ENCODE measurements around the gene PCDHGA4. TPM values are rescaled to one million over a fixed set of nuclear protein-coding genes. Genes with fewer than 3 reads are reported as not detected.
"Not testable (repeated sequence)": the region's sequence is repeated elsewhere in the genome, so short reads cannot be mapped to it uniquely, and the experiment has no call there.

The PCDHGA4 gene
- total RNA-seq, 2 donors from 2014 or later, result not detected

GRCh38 chr5:141342773-141343172, 12.0 kb upstream of the PCDHGA4 start:
- H3K27ac Mint-ChIP-seq, result no peak overlapping the region
- H3K9me3 Mint-ChIP-seq, result peaks cover 42 to 46% of the 10 kb centered on the region in 2 donors
- peaks cover 63 to 78% of the 10 kb centered on the region in 2 donors for H3K36me3 Mint-ChIP-seq

GRCh38 chr5:141343242-141343952, 11.4 kb upstream of the PCDHGA4 start, which contains the start of gene PCDHGA3:
PCDHGA3 (plus strand) TSS chr5:141343829; CDS start chr5:141344034, 205 bp downstream.
- no peak for ATAC-seq
- DNase-seq (ENCODE audit: low spot score in 2 of 2), result peak in 1 of 2 donors; percentile 31
- H3K9me3 Mint-ChIP-seq, result peaks cover 37 to 39% of the 10 kb centered on the region in 2 donors
- peaks cover 58 to 72% of the 10 kb centered on the region in 2 donors for H3K36me3 Mint-ChIP-seq
- no peak within 1 kb of the TSS for H3K27ac Mint-ChIP-seq

More at GRCh38 chr5:141342773-141343172, 12.0 kb upstream of the PCDHGA4 start:
- ATAC-seq (no peak), DNase-seq (ENCODE audit: low spot score in 2 of 2) (no peak)

GRCh38 chr5:141343953-141344463, 10.8 kb upstream of the PCDHGA4 start:
- no peak for ATAC-seq
- Mint-ChIP-seq H3K36me3 (peaks cover 52 to 69% of the 10 kb centered on the region in 2 donors), H3K27ac (no peak overlapping the region), H3K9me3 (peaks cover 34 to 37% of the 10 kb centered on the region in 2 donors)
- no peak for DNase-seq (ENCODE audit: low spot score in 2 of 2)

- DNase-seq (ENCODE audit: low spot score in 2 of 2) (no peak), ATAC-seq (no peak)
- Mint-ChIP-seq H3K27ac (no peak overlapping the region), H3K9me3 (peaks cover 32 to 37% of the 10 kb centered on the region in 2 donors), H3K36me3 (peaks cover 47 to 66% of the 10 kb centered on the region in 2 donors)
Measured at GRCh38 chr5:141345327-141345726, 9.5 kb upstream of the PCDHGA4 start.

- Mint-ChIP-seq H3K36me3 (peaks cover 48 to 66% of the 10 kb centered on the region in 2 donors), H3K9me3 (peaks cover 30 to 35% of the 10 kb centered on the region in 2 donors)
- H3K27ac Mint-ChIP-seq; DNase-seq (ENCODE audit: low spot score in 2 of 2); ATAC-seq: not testable (repeated sequence)
Measured at GRCh38 chr5:141346017-141346416, 8.8 kb upstream of the PCDHGA4 start.

GRCh38 chr5:141349917-141350619, 4.8 kb upstream of the PCDHGA4 start, which contains the start of gene PCDHGB1:
PCDHGB1 (plus strand) TSS chr5:141350099; CDS start chr5:141350261, 162 bp downstream.
- DNase-seq (ENCODE audit: low spot score in 2 of 2) (no peak), ATAC-seq (no peak)
- Mint-ChIP-seq H3K9me3 (peaks cover 19 to 30% of the 10 kb centered on the region in 2 donors), H3K27ac (no peak within 1 kb of the TSS), H3K36me3 (peaks cover 36 to 59% of the 10 kb centered on the region in 2 donors)

GRCh38 chr5:141351591-141351990, 3.2 kb upstream of the PCDHGA4 start:
- H3K36me3 Mint-ChIP-seq, result peaks cover 28 to 61% of the 10 kb centered on the region in 2 donors
- peaks cover 14 to 33% of the 10 kb centered on the region in 2 donors for H3K9me3 Mint-ChIP-seq
- no peak overlapping the region for H3K27ac Mint-ChIP-seq
- no peak for DNase-seq (ENCODE audit: low spot score in 2 of 2)
- no peak for ATAC-seq

- H3K9me3 Mint-ChIP-seq, result peaks cover 10 to 29% of the 10 kb centered on the region in 2 donors
- H3K27ac Mint-ChIP-seq, result no peak overlapping the region
- H3K36me3 Mint-ChIP-seq, result peaks cover 29 to 67% of the 10 kb centered on the region in 2 donors
- ATAC-seq (no peak), DNase-seq (ENCODE audit: low spot score in 2 of 2) (no peak)
Measured at GRCh38 chr5:141355641-141356040, 820 bp downstream of the PCDHGA4 start.

GRCh38 chr5:141356133-141356532, 1.3 kb downstream of the PCDHGA4 start:
- Mint-ChIP-seq H3K36me3 (peaks cover 30 to 67% of the 10 kb centered on the region in 2 donors), H3K27ac (no peak overlapping the region), H3K9me3 (peaks cover 15 to 33% of the 10 kb centered on the region in 2 donors)
- ATAC-seq (no peak), DNase-seq (ENCODE audit: low spot score in 2 of 2) (no peak)

GRCh38 chr5:141356950-141357349, 2.1 kb downstream of the PCDHGA4 start:
- peaks cover 18 to 40% of the 10 kb centered on the region in 2 donors for H3K9me3 Mint-ChIP-seq
- DNase-seq (ENCODE audit: low spot score in 2 of 2), result no peak
- no peak for ATAC-seq
- H3K36me3 Mint-ChIP-seq, result peaks cover 36 to 68% of the 10 kb centered on the region in 2 donors
- H3K27ac Mint-ChIP-seq, result no peak overlapping the region

GRCh38 chr5:141359790-141360426, 5.1 kb downstream of the PCDHGA4 start, which contains the start of gene PCDHGB2:
PCDHGB2 (plus strand) TSS chr5:141359994; CDS start chr5:141360136, 142 bp downstream.
- Mint-ChIP-seq H3K9me3 (peaks cover 36 to 51% of the 10 kb centered on the region in 2 donors), H3K36me3 (peaks cover 49 to 77% of the 10 kb centered on the region in 2 donors), H3K27ac (peak within 1 kb of the TSS in 1 of 2 donors; percentile 24)
- ATAC-seq, result no peak
- no peak for DNase-seq (ENCODE audit: low spot score in 2 of 2)

GRCh38 chr5:141360685-141361084, 5.9 kb downstream of the PCDHGA4 start:
- Mint-ChIP-seq H3K9me3 (peaks cover 42 to 57% of the 10 kb centered on the region in 2 donors), H3K27ac (peak overlapping the region in 1 of 2 donors; percentile 24), H3K36me3 (peaks cover 57 to 77% of the 10 kb centered on the region in 2 donors)
- no peak for DNase-seq (ENCODE audit: low spot score in 2 of 2)
- no peak for ATAC-seq

GRCh38 chr5:141362719-141363118, 7.9 kb downstream of the PCDHGA4 start:
- Mint-ChIP-seq H3K36me3 (peaks cover 52 to 68% of the 10 kb centered on the region in 2 donors), H3K27ac (no peak overlapping the region), H3K9me3 (peaks cover 41 to 54% of the 10 kb centered on the region in 2 donors)
- DNase-seq (ENCODE audit: low spot score in 2 of 2), result no peak
- ATAC-seq, result no peak

GRCh38 chr5:141363952-141364660, 9.3 kb downstream of the PCDHGA4 start, which contains the start of gene PCDHGA5:
PCDHGA5 (plus strand) TSS chr5:141364162; CDS start chr5:141364331, 169 bp downstream.
- DNase-seq (ENCODE audit: low spot score in 2 of 2) (no peak), ATAC-seq (no peak)
- Mint-ChIP-seq H3K27ac (peak within 1 kb of the TSS in 1 of 2 donors; percentile 55), H3K36me3 (peaks cover 52 to 63% of the 10 kb centered on the region in 2 donors), H3K9me3 (peaks cover 41 to 51% of the 10 kb centered on the region in 2 donors)

- peaks cover 48 to 52% of the 10 kb centered on the region in 2 donors for H3K36me3 Mint-ChIP-seq
- no peak for ATAC-seq
- peaks cover 33 to 51% of the 10 kb centered on the region in 2 donors for H3K9me3 Mint-ChIP-seq
- H3K27ac Mint-ChIP-seq, result no peak overlapping the region
- DNase-seq (ENCODE audit: low spot score in 2 of 2), result no peak
Measured at GRCh38 chr5:141366016-141366896, 11.4 kb downstream of the PCDHGA4 start.

Data from activated naive CD4-positive, alpha-beta T cell treated with anti-CD3 and anti-CD28 coated beads, Interleukin-2, amount 50 U/mL, for 72 hours (primary cell).